Erythroblast (primary cell): ENCODE results near the gene HIGD1B.

Experiments
- DNase-seq, 2 experiments: peaks; one replicate each; lab custom pipeline; 2025; lab: John Stamatoyannopoulos, UW
- GATA1 ChIP-seq: IDR thresholded peaks from 2 replicates; pipeline ENCODE4 v1.6.1; 2011; ENCODE audit warnings: low read depth, mild to moderate bottlenecking, control low read depth, low read length, moderate library complexity
- POLR2A ChIP-seq: IDR thresholded peaks from 2 replicates; pipeline ENCODE4 v1.6.1; 2011; ENCODE audit warnings: mild to moderate bottlenecking, low read length

HIGD1B gene

GRCh38 chr17:44877121-44877520, 29.4 kb downstream of the HIGD1B start:
- TF ChIP-seq GATA1 (no peak), POLR2A (no peak)
- DNase-seq: no peak

GRCh38 chr17:44878627-44879221, 31.0 kb downstream of the HIGD1B start:
- TF ChIP-seq POLR2A: no peak
- no peak for TF ChIP-seq GATA1

GRCh38 chr17:44879376-44879775, 31.7 kb downstream of the HIGD1B start:
- TF ChIP-seq POLR2A: no peak
- TF ChIP-seq GATA1: no peak
- DNase-seq: no peak

More at GRCh38 chr17:44878627-44879221, 31.0 kb downstream of the HIGD1B start:
- DNase-seq: peak; percentile 37 to 57

- no peak for DNase-seq
- TF ChIP-seq POLR2A (no peak), GATA1 (no peak)
Observed at GRCh38 chr17:44880062-44880461, 32.4 kb downstream of the HIGD1B start.

GRCh38 chr17:44881145-44881544, 33.5 kb downstream of the HIGD1B start:
- no peak for DNase-seq
- TF ChIP-seq GATA1: no peak
- TF ChIP-seq POLR2A: no peak

- no peak for DNase-seq
- TF ChIP-seq POLR2A: no peak
- no peak for TF ChIP-seq GATA1
Observed at GRCh38 chr17:44884941-44885340, 37.3 kb downstream of the HIGD1B start.

GRCh38 chr17:44887016-44887415, 39.3 kb downstream of the HIGD1B start:
- DNase-seq: no peak
- TF ChIP-seq POLR2A (no peak), GATA1 (no peak)

GRCh38 chr17:44887971-44888954, 40.6 kb downstream of the HIGD1B start:
- DNase-seq: no peak
- TF ChIP-seq GATA1 (no peak), POLR2A (no peak)

- no peak for DNase-seq
- no peak for TF ChIP-seq GATA1
- no peak for TF ChIP-seq POLR2A
Observed at GRCh38 chr17:44889003-44889402, 41.3 kb downstream of the HIGD1B start.

GRCh38 chr17:44892250-44892649, 44.6 kb downstream of the HIGD1B start:
- TF ChIP-seq GATA1 (no peak), POLR2A (no peak)

GRCh38 chr17:44894642-44895041, 47.0 kb downstream of the HIGD1B start:
- TF ChIP-seq POLR2A (no peak), GATA1 (no peak)
- DNase-seq: no peak

More at GRCh38 chr17:44892250-44892649, 44.6 kb downstream of the HIGD1B start:
- no peak for DNase-seq

GRCh38 chr17:44898768-44899073, 51.0 kb downstream of the HIGD1B start:
- no peak for DNase-seq
- TF ChIP-seq GATA1 (no peak), POLR2A (no peak)

- TF ChIP-seq POLR2A (peak; percentile 90), GATA1 (no peak)
- DNase-seq: peak; percentile 96 to 99
Observed at GRCh38 chr17:44899074-44899782, 51.5 kb downstream of the HIGD1B start, which contains the start of gene EFTUD2. Gene EFTUD2 (minus strand): TSS chr17:44899445. CDS start chr17:44894521, 4,924 bp downstream.
